Heart left ventricle (tissue), 16 donors: ENCODE measurements around the gene KCNE5. TPM values are rescaled to one million over a fixed set of nuclear protein-coding genes. Genes with fewer than 3 reads are reported as not detected.

ENCODE experiments used
- ATAC-seq, 4 donors: fragments of 200-7000 bp; cut with Tn5 transposase; one replicate each; pipeline ENCODE4 v1.9.1; 2020 to 2022; ENCODE audit warnings: moderate library complexity in 4 of 4, mild to moderate bottlenecking in 3 of 4, moderate number of reproducible peaks in 1 of 4
- DNase-seq, 5 donors: peaks; one replicate each; pipeline ENCODE4 v3.0.0-alpha.2; 2020
- H3K27ac ChIP-seq, 12 donors: fragments of 200-600 bp; sonication (generic) in 4 of 12; one replicate each; pipeline versions ENCODE4 v1.5.0 to v1.8.0; 2016 to 2022; ENCODE audit warnings: mild to moderate bottlenecking in 2 of 12
- H3K27me3 ChIP-seq, 9 donors: fragments of 200-600 bp; sonication (generic) in 2 of 9; one replicate each; pipeline versions ENCODE4 v1.5.1 to v1.8.0; 2016 to 2022; ENCODE audit warnings: mild to moderate bottlenecking in 3 of 9
- H3K36me3 ChIP-seq, 9 donors: fragments of 200-600 bp; sonication (generic) in 2 of 9; one replicate each; pipeline versions ENCODE4 v1.5.0 to v1.8.0; 2018 to 2022; ENCODE audit warnings: mild to moderate bottlenecking in 2 of 9
- H3K4me1 ChIP-seq, 12 donors: fragments of 200-600 bp; sonication (generic) in 4 of 12; one replicate each; pipeline versions ENCODE4 v1.5.0 to v1.8.0; 2016 to 2022; ENCODE audit warnings: mild to moderate bottlenecking in 3 of 12
- H3K4me3 ChIP-seq, 12 donors: fragments of 200-600 bp; sonication (generic) in 4 of 12; one replicate each; pipeline versions ENCODE4 v1.5.0 to v1.8.0; 2017 to 2022; ENCODE audit warnings: mild to moderate bottlenecking in 9 of 12, moderate library complexity in 4 of 12
- H3K9me3 ChIP-seq, 12 donors: fragments of 200-600 bp; sonication (generic) in 4 of 12; one replicate each; pipeline versions ENCODE4 v1.5.0 to v1.8.0; 2016 to 2022; ENCODE audit warnings: mild to moderate bottlenecking in 1 of 12
- CTCF ChIP-seq, 12 donors: fragments of 200-600 bp; sonication (generic) in 4 of 12; IDR thresholded peaks; one replicate each; pipeline versions ENCODE4 v1.5.0 to v1.8.0; 2018 to 2022; ENCODE audit warnings: antibody characterized with exemption in 12 of 12, mild to moderate bottlenecking in 5 of 12
- POLR2A ChIP-seq, 2 donors: fragments of 450-650 bp; IDR thresholded peaks; one replicate each; pipeline ENCODE4 v1.6.1; 2017; ENCODE audit warnings: antibody characterized with exemption in 2 of 2, mild to moderate bottlenecking in 2 of 2, moderate library complexity in 2 of 2
- WGBS, 4 donors: extraction: QIAGEN DNeasy Blood & Tissue Kit in 2 of 4; methylation state at CpG; one replicate each; pipeline versions ENCODE4 v1.1.5 to v1.1.7; 2013 to 2018; 5-methylcytosine and 5-hydroxymethylcytosine counted together
- intact Hi-C, 10 donors: fragments of 100-400 bp; cut with DNase I; formaldehyde crosslinking; loops; one replicate each; pipeline versions ENCODE4 v1.11.1 to v1.14.2; 2022
- polyA plus RNA-seq, 2 donors: library from polyadenylated mRNA; stranded (reverse); fragments of 200-250 nt; gene quantifications; one replicate each; pipeline ENCODE4 v1.2.3, GENCODE V29; 2013
- total RNA-seq, 9 donors: library from RNA; depleted of rRNA in 2 of 9; stranded (reverse); fragments of >200 nt in 2 of 9; fragmentation: NEBNext Ultra II Directional in 3 of 9; extraction: Animal tissue kit (Norgen Biotek cat#: 25700) in 3 of 9; gene quantifications; one replicate each; pipeline versions ENCODE4 v1.1.0 to v1.2.4, GENCODE V29; 2016 to 2023
- donor health status: ischemic (EF 13 %, LVEDD 7.1; RV severe dilation, severe dysfunction).
- donor health status: healthy with polysubstance abuse.
- donor health status: DM: no; HTN: yes; CAD: no.
- donor health status: DM: no; HTN: no; CAD: no.
- donor health status: ischemic (EF 25% LVEDD 6.9; RV normal size, moderate dysfunction).
- donor health status: ischemic (EF 25% LVEDD 5.7; RV mildly dilated, moderate dysfunction).
- donor health status: healthy.
- donor health status: DM: yes; HTN: yes; CAD: no.
- donor health status: ischemic (EF 35%, LVEDD 5.7; RV mildly dilated, moderate dysfunction).
- donor health status: nonischemic (EF 11% LVEDD 7.7; RV severe dilation, severe dysfunction).
- donor health status: DM: yes; HTN: yes; CAD: no.
- donor health status: PGD.
- donor health status: ischemic (EF 29% LVEDD 5.4; RV normal size, mild dysfunction).
- donor health status: nonischemic (EF 23%, LVEDD 6.1; RV moderate dilation, normal function).

KCNE5 gene
- total and polyA plus RNA-seq, 11 donors: 0.11 to 0.61 (median 0.27) TPM; not detected in 1

GRCh38 chrX:109629310-109629709 is 4.3 kb upstream of the KCNE5 start:
- Histone ChIP-seq H3K4me3 (no peak overlapping the region), H3K36me3 (no peaks in the 10 kb centered on the region), H3K4me1 (peaks cover 0 to 9% (median 0%) of the 10 kb centered on the region in 12 donors), H3K9me3 (no peaks in the 10 kb centered on the region), H3K27me3 (peaks cover 0 to 18% (median 0%) of the 10 kb centered on the region in 9 donors), H3K27ac (no peak overlapping the region)
- DNase-seq: no peak
- peak in 1 of 4 donors; percentile 22 for ATAC-seq
- intact Hi-C loops: no loop called here
- TF ChIP-seq CTCF (IDR thresholded peaks at IDR 0.05) (no peak), POLR2A (IDR thresholded peaks at IDR 0.05) (no peak)
- WGBS, 4 donors: 35 to 56% (median 42%) methylated on average over 3 of the region's 3 CpGs

- peak in 3 of 4 donors; percentile 22 to 50 (median 34) for ATAC-seq
- WGBS, 4 donors: 45 to 84% (median 69%) methylated on average over 4 of the region's 4 CpGs
Measured at GRCh38 chrX:109626637-109627036, 1.7 kb upstream of the KCNE5 start.

GRCh38 chrX:109623997-109624396 is 975 bp downstream of the KCNE5 start:
- 59 to 77% (median 64%) methylated on average over 8 of the region's 8 CpGs for WGBS, 4 donors
- H3K27ac ChIP-seq: no peak overlapping the region
- H3K4me3 ChIP-seq: no peak overlapping the region
- no peaks in the 10 kb centered on the region for H3K36me3 ChIP-seq
- peaks cover 0 to 15% (median 0%) of the 10 kb centered on the region in 9 donors for H3K27me3 ChIP-seq
- peak; percentile 60 to 76 (median 66) for ATAC-seq
- intact Hi-C loops: loop anchor here in 2 of 10 donors (5.0 kb wide), 1 partner anchor 87 kb away; the partner anchor contains the start of gene NXT2 (in 2 of the 2)
- peaks cover 0 to 9% (median 0%) of the 10 kb centered on the region in 12 donors for H3K4me1 ChIP-seq
- no peak for TF ChIP-seq POLR2A (IDR thresholded peaks at IDR 0.05)
- H3K9me3 ChIP-seq: no peaks in the 10 kb centered on the region
- DNase-seq: peak in 4 of 5 donors; percentile 14 to 48 (median 40)

More at GRCh38 chrX:109626637-109627036, 1.7 kb upstream of the KCNE5 start:
- no peak for DNase-seq
- Histone ChIP-seq H3K9me3 (no peaks in the 10 kb centered on the region), H3K27me3 (peaks cover 0 to 15% (median 0%) of the 10 kb centered on the region in 9 donors), H3K36me3 (no peaks in the 10 kb centered on the region), H3K4me3 (no peak overlapping the region), H3K4me1 (peaks cover 0 to 9% (median 0%) of the 10 kb centered on the region in 12 donors), H3K27ac (peak overlapping the region in 1 of 12 donors; percentile 5)
- TF ChIP-seq POLR2A (IDR thresholded peaks at IDR 0.05) (no peak), CTCF (IDR thresholded peaks at IDR 0.05) (no peak)
- intact Hi-C loops: no loop called here

GRCh38 chrX:109622270-109622669 is 2.7 kb downstream of the KCNE5 start:
- ATAC-seq (peak in 3 of 4 donors; percentile 53 to 70 (median 53)), DNase-seq (peak; percentile 18 to 60 (median 56))
- Histone ChIP-seq H3K27ac (no peak overlapping the region), H3K4me3 (no peak overlapping the region), H3K36me3 (no peaks in the 10 kb centered on the region), H3K4me1 (peaks cover 0 to 9% (median 0%) of the 10 kb centered on the region in 12 donors), H3K27me3 (peaks cover 0 to 19% (median 0%) of the 10 kb centered on the region in 9 donors), H3K9me3 (no peaks in the 10 kb centered on the region)
- WGBS, 4 donors: 50 to 61% (median 58%) methylated on average over 4 of the region's 4 CpGs
- TF ChIP-seq POLR2A (IDR thresholded peaks at IDR 0.05): no peak
- TF ChIP-seq CTCF (IDR thresholded peaks at IDR 0.05): no peak
- intact Hi-C loops: loop anchor here in 2 of 10 donors (5.0 kb wide), 1 partner anchor 85 kb away; the partner anchor contains the start of gene NXT2 (in 2 of the 2)
